SK-N-SH treated with all-trans-retinoic acid at 6 μM for 48 hours (cell line): Measurements from ENCODE around the gene WHRN.

Experiments
- ATAC-seq: fragments of 200-7000 bp; cut with Tn5 transposase; 3 replicates; pipeline ENCODE4 v1.9.1; 2020; ENCODE audit warnings: mild to moderate bottlenecking, moderate library complexity
- ARNTL ChIP-seq: fragments of 450-650 bp; formaldehyde crosslinking; IDR thresholded peaks from 2 replicates; pipeline ENCODE4 v1.5.0; 2020; ENCODE audit warnings: low read depth, mild to moderate bottlenecking, moderate library complexity, borderline replicate concordance
- BACH2 ChIP-seq: fragments of 250-450 bp; sonication (Bioruptor Pico); IDR thresholded peaks from 2 replicates; pipeline ENCODE4 v1.9.0; 2021; ENCODE audit warnings: mild to moderate bottlenecking, borderline replicate concordance
- CSDC2 ChIP-seq: fragments of 250-450 bp; sonication (Bioruptor Pico); IDR thresholded peaks from 2 replicates; pipeline ENCODE4 v1.5.0; 2020; ENCODE audit warnings: mild to moderate bottlenecking, moderate library complexity
- CSRNP3 ChIP-seq: fragments of 250-450 bp; sonication (Bioruptor Pico); IDR thresholded peaks from 2 replicates; pipeline ENCODE4 v1.5.1; 2021; ENCODE audit warnings: mild to moderate bottlenecking, moderate library complexity
- GLIS3 ChIP-seq: fragments of 250-450 bp; sonication (Bioruptor Pico); IDR thresholded peaks from 2 replicates; pipeline ENCODE4 v1.5.0; 2020; ENCODE audit warnings: mild to moderate bottlenecking, moderate library complexity
- ISL1 ChIP-seq: fragments of 250-450 bp; sonication (Bioruptor Pico); IDR thresholded peaks from 2 replicates; pipeline ENCODE4 v2.1.2; 2022; ENCODE audit warnings: mild to moderate bottlenecking, moderate library complexity
- OSR1 ChIP-seq: fragments of 250-450 bp; sonication (Bioruptor Pico); IDR thresholded peaks from 2 replicates; pipeline ENCODE4 v1.8.0; 2022; ENCODE audit warnings: moderate library complexity, mild to moderate bottlenecking, inconsistent platforms
- PPARA ChIP-seq: fragments of 250-450 bp; sonication (Bioruptor Pico); IDR thresholded peaks from 2 replicates; pipeline ENCODE4 v1.5.0; 2020; ENCODE audit warnings: mild to moderate bottlenecking, borderline replicate concordance
- RARB ChIP-seq: fragments of 250-450 bp; sonication (Bioruptor Pico); IDR thresholded peaks from 2 replicates; pipeline ENCODE4 v1.8.0; 2021; ENCODE audit warnings: mild to moderate bottlenecking, moderate library complexity
- SNAI2 ChIP-seq: fragments of 250-450 bp; sonication (Bioruptor Pico); IDR thresholded peaks from 2 replicates; pipeline ENCODE4 v1.5.0; 2020; ENCODE audit warnings: mild to moderate bottlenecking, moderate library complexity
- TCF4 ChIP-seq: fragments of 250-450 bp; sonication (Bioruptor Pico); IDR thresholded peaks from 2 replicates; pipeline ENCODE4 v1.8.0; 2021; ENCODE audit warnings: mild to moderate bottlenecking, moderate library complexity, borderline replicate concordance
- TOX ChIP-seq: fragments of 250-450 bp; sonication (Bioruptor Pico); IDR thresholded peaks from 2 replicates; pipeline ENCODE4 v1.8.0; 2021; ENCODE audit warnings: mild to moderate bottlenecking, moderate library complexity, borderline replicate concordance
- TSHZ2 ChIP-seq: fragments of 250-450 bp; sonication (Bioruptor Pico); IDR thresholded peaks from 2 replicates; pipeline ENCODE4 v1.5.0; 2020; ENCODE audit warnings: mild to moderate bottlenecking, moderate library complexity
- ZC3H10 ChIP-seq: fragments of 250-450 bp; sonication (Bioruptor Pico); IDR thresholded peaks from 2 replicates; pipeline ENCODE4 v1.5.1; 2021; ENCODE audit warnings: mild to moderate bottlenecking, moderate library complexity
- ZFP3 ChIP-seq: fragments of 250-450 bp; sonication (Bioruptor Pico); IDR thresholded peaks from 2 replicates; pipeline ENCODE4 v1.5.0; 2020; ENCODE audit warnings: mild to moderate bottlenecking, moderate library complexity
- ZFP30 ChIP-seq: fragments of 450-650 bp; formaldehyde crosslinking; IDR thresholded peaks from 2 replicates; pipeline ENCODE4 v1.5.0; 2022; ENCODE audit warnings: mild to moderate bottlenecking, moderate library complexity
- ZNF565 ChIP-seq: fragments of 450-650 bp; formaldehyde crosslinking; conservative IDR thresholded peaks from 2 replicates; pipeline ENCODE4 v1.5.0; 2020; ENCODE audit warnings: low read depth, mild to moderate bottlenecking, moderate library complexity
- ZNF70 ChIP-seq: fragments of 450-650 bp; formaldehyde crosslinking; IDR thresholded peaks from 2 replicates; pipeline ENCODE4 v1.5.0; 2020; ENCODE audit warnings: mild to moderate bottlenecking, moderate library complexity
- ZNF8 ChIP-seq: fragments of 450-650 bp; formaldehyde crosslinking; IDR thresholded peaks from 2 replicates; pipeline ENCODE4 v1.5.0; 2020; ENCODE audit warnings: mild to moderate bottlenecking, moderate library complexity
- TF ChIP-seq, protein P1 (sequence below): fragments of 250-450 bp; sonication (Bioruptor Pico); IDR thresholded peaks from 2 replicates; pipeline ENCODE4 v1.5.1; 2020; ENCODE audit warnings: low read depth, mild to moderate bottlenecking, moderate library complexity
- TF ChIP-seq, protein P2 (sequence below): fragments of 250-450 bp; sonication (Bioruptor Pico); IDR thresholded peaks from 2 replicates; pipeline ENCODE4 v1.8.0; 2020; ENCODE audit warnings: mild to moderate bottlenecking, moderate library complexity, borderline replicate concordance
- TF ChIP-seq, protein P3 (sequence below): fragments of 250-450 bp; sonication (Bioruptor Pico); IDR thresholded peaks from 2 replicates; pipeline ENCODE4 v1.8.0; 2021; ENCODE audit warnings: low read depth, mild to moderate bottlenecking, moderate library complexity, borderline replicate concordance

WHRN gene

DNA sequence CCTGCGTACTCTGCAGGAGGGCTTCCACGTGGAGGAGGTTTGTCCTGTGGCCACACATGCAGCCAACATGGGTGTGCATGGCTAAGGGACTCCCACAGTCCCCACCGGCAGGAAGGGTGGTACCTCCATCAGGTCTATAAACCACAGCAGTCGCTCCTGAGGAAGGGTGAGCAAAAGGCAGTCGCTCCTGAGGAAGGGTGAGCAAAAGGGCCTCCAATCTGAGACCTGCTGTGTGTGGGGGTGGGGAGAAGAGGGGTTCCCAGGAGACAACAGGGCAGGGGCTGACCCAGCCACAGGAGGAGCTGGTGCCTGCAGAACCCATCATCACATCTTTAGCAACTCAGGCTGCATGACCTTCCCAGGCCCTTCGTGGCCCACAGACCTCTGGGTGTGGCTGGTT, 87.2 kb downstream of the WHRN start:
- no peak for ATAC-seq
- TF ChIP-seq CSRNP3 (CRISPR knock-in tag), result no peak
- TF ChIP-seq ZNF8, result no peak
- TF ChIP-seq, protein P1, sequence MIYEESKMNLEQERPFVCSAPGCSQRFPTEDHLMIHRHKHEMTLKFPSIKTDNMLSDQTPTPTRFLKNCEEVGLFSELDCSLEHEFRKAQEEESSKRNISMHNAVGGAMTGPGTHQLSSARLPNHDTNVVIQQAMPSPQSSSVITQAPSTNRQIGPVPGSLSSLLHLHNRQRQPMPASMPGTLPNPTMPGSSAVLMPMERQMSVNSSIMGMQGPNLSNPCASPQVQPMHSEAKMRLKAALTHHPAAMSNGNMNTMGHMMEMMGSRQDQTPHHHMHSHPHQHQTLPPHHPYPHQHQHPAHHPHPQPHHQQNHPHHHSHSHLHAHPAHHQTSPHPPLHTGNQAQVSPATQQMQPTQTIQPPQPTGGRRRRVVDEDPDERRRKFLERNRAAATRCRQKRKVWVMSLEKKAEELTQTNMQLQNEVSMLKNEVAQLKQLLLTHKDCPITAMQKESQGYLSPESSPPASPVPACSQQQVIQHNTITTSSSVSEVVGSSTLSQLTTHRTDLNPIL (CRISPR knock-in tag), result no peak
- TF ChIP-seq ZFP3 (CRISPR knock-in tag), result no peak
- no peak for TF ChIP-seq SNAI2 (CRISPR knock-in tag)
- TF ChIP-seq TCF4 (CRISPR knock-in tag), result no peak
- no peak for TF ChIP-seq CSDC2 (CRISPR knock-in tag)
- TF ChIP-seq ZNF70 (CRISPR knock-in tag), result no peak
- TF ChIP-seq TOX (CRISPR knock-in tag), result no peak
- TF ChIP-seq, protein P2, sequence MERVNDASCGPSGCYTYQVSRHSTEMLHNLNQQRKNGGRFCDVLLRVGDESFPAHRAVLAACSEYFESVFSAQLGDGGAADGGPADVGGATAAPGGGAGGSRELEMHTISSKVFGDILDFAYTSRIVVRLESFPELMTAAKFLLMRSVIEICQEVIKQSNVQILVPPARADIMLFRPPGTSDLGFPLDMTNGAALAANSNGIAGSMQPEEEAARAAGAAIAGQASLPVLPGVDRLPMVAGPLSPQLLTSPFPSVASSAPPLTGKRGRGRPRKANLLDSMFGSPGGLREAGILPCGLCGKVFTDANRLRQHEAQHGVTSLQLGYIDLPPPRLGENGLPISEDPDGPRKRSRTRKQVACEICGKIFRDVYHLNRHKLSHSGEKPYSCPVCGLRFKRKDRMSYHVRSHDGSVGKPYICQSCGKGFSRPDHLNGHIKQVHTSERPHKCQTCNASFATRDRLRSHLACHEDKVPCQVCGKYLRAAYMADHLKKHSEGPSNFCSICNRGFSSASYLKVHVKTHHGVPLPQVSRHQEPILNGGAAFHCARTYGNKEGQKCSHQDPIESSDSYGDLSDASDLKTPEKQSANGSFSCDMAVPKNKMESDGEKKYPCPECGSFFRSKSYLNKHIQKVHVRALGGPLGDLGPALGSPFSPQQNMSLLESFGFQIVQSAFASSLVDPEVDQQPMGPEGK (CRISPR knock-in tag), result no peak
- no peak for TF ChIP-seq OSR1 (CRISPR knock-in tag)
- no peak for TF ChIP-seq GLIS3
- TF ChIP-seq TSHZ2 (CRISPR knock-in tag), result no peak
- no peak for TF ChIP-seq BACH2 (CRISPR knock-in tag)
- TF ChIP-seq, protein P3, sequence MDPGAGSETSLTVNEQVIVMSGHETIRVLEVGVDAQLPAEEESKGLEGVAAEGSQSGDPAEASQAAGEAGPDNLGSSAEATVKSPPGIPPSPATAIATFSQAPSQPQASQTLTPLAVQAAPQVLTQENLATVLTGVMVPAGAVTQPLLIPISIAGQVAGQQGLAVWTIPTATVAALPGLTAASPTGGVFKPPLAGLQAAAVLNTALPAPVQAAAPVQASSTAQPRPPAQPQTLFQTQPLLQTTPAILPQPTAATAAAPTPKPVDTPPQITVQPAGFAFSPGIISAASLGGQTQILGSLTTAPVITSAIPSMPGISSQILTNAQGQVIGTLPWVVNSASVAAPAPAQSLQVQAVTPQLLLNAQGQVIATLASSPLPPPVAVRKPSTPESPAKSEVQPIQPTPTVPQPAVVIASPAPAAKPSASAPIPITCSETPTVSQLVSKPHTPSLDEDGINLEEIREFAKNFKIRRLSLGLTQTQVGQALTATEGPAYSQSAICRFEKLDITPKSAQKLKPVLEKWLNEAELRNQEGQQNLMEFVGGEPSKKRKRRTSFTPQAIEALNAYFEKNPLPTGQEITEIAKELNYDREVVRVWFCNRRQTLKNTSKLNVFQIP (CRISPR knock-in tag), result no peak
- TF ChIP-seq ISL1 (CRISPR knock-in tag), result no peak
- TF ChIP-seq ZC3H10 (CRISPR knock-in tag), result no peak
- TF ChIP-seq ZFP30 (CRISPR knock-in tag), result no peak
- TF ChIP-seq ARNTL (CRISPR knock-in tag), result no peak

DNA sequence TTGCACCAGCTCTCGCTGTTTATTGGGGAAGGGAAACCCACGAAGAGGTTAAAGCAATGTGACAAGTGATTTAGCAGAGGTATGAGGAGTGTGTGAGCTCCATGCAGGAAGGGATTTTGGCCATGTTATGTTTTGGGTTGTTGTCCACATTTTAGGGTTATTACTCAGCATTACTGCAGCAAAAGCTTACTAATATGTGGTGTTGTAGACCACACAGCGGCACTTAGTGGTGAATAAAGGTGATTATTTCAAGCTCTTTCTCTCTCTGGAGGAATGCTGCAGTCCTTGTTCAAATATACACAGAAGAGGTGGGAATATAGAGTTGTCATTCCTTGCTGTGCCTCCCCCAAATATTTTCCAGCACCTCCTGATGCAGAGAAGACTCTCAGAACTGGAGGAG, 87.8 kb downstream of the WHRN start:
- no peak; the same call in 2 of the 3 replicates for ATAC-seq
- no peak for TF ChIP-seq TSHZ2 (CRISPR knock-in tag)
- no peak for TF ChIP-seq RARB (CRISPR knock-in tag)
- no peak for TF ChIP-seq PPARA
- TF ChIP-seq, protein P1 (CRISPR knock-in tag), result no peak
- TF ChIP-seq ZFP3 (CRISPR knock-in tag), result no peak
- TF ChIP-seq TOX (CRISPR knock-in tag), result no peak
- TF ChIP-seq OSR1 (CRISPR knock-in tag), result no peak
- TF ChIP-seq ZNF70 (CRISPR knock-in tag), result no peak
- TF ChIP-seq ARNTL (CRISPR knock-in tag), result no peak
- TF ChIP-seq ZNF8, result no peak
- TF ChIP-seq TCF4 (CRISPR knock-in tag), result no peak
- TF ChIP-seq ZNF565, result no peak
- TF ChIP-seq, protein P3 (CRISPR knock-in tag), result no peak
- no peak for TF ChIP-seq ISL1 (CRISPR knock-in tag)
- TF ChIP-seq BACH2 (CRISPR knock-in tag), result no peak
- no peak for TF ChIP-seq CSDC2 (CRISPR knock-in tag)
